HG02884 (cell line): ENCODE data around the gene CHRNG.

Source experiments
- ATAC-seq: cut with Tn5 transposase; IDR thresholded peaks from one replicate; pipeline ENCODE4 v1.9.1; 2021; ENCODE audit warnings: mild to moderate bottlenecking, moderate library complexity; ENCODE audit not compliant: unreplicated experiment

The CHRNG gene

GRCh38 chr2:232539298-232540231 lies at the start of gene CHRNG:
CHRNG (plus strand) TSS chr2:232539692; CDS start chr2:232539748, 56 bp downstream.
- no peak for ATAC-seq

- no peak for ATAC-seq
These were observed 49.0 kb upstream of the CHRNG start for GRCh38 chr2:232490221-232491138.

GRCh38 chr2:232491139-232491780 lies 48.2 kb upstream of the CHRNG start:
- no peak for ATAC-seq

GRCh38 chr2:232492236-232492848 lies 47.1 kb upstream of the CHRNG start:
- ATAC-seq: no peak

- ATAC-seq: no peak
These were observed 46.4 kb upstream of the CHRNG start for GRCh38 chr2:232492963-232493700.

- ATAC-seq: no peak
These were observed 45.6 kb upstream of the CHRNG start for GRCh38 chr2:232493701-232494474.

GRCh38 chr2:232494542-232494941 lies 45.0 kb upstream of the CHRNG start:
- ATAC-seq: no peak

- no peak for ATAC-seq
These were observed 44.2 kb upstream of the CHRNG start for GRCh38 chr2:232495292-232495691.

GRCh38 chr2:232496501-232497270 lies 42.8 kb upstream of the CHRNG start:
- ATAC-seq: no peak

- no peak for ATAC-seq
These were observed 42.1 kb upstream of the CHRNG start for GRCh38 chr2:232497348-232497747.

- no peak for ATAC-seq
These were observed 41.0 kb upstream of the CHRNG start for GRCh38 chr2:232498452-232498851.

- ATAC-seq: no peak
These were observed 38.1 kb upstream of the CHRNG start for GRCh38 chr2:232501331-232501771.

GRCh38 chr2:232501794-232502390 lies 37.6 kb upstream of the CHRNG start:
- no peak for ATAC-seq

- no peak for ATAC-seq
These were observed 37.0 kb upstream of the CHRNG start for GRCh38 chr2:232502511-232502910.

GRCh38 chr2:232502911-232503808 lies 36.3 kb upstream of the CHRNG start:
- no peak for ATAC-seq

- no peak for ATAC-seq
These were observed 35.6 kb upstream of the CHRNG start for GRCh38 chr2:232503809-232504323.

GRCh38 chr2:232504438-232504837 lies 35.1 kb upstream of the CHRNG start:
- no peak for ATAC-seq
